ENCODE measurements around the gene HOXC10.

DNA sequence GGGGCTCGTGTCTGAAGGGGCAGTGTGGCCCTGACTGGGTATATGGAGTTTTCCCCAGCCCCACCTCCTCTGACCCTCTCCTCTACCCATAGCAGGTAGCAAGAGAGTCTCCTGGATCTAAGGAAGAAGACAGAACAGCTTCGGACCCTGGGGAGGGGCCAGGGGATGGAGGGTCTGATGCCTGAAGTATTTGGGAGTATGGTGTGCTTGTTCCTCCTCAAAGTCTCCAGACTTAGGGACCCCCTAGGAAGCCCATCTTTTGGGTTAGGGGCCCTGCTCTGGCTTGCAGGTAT is 23.3 kb downstream of the HOXC10 start:
- TF ChIP-seq, protein P1, sequence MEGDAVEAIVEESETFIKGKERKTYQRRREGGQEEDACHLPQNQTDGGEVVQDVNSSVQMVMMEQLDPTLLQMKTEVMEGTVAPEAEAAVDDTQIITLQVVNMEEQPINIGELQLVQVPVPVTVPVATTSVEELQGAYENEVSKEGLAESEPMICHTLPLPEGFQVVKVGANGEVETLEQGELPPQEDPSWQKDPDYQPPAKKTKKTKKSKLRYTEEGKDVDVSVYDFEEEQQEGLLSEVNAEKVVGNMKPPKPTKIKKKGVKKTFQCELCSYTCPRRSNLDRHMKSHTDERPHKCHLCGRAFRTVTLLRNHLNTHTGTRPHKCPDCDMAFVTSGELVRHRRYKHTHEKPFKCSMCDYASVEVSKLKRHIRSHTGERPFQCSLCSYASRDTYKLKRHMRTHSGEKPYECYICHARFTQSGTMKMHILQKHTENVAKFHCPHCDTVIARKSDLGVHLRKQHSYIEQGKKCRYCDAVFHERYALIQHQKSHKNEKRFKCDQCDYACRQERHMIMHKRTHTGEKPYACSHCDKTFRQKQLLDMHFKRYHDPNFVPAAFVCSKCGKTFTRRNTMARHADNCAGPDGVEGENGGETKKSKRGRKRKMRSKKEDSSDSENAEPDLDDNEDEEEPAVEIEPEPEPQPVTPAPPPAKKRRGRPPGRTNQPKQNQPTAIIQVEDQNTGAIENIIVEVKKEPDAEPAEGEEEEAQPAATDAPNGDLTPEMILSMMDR (IDR thresholded peaks at IDR 0.05; ENCODE audit: extremely low read depth in 1 of 2, insufficient read depth in 1 of 2, low read depth in 1 of 2, low read length in 2 of 2) = no peak
- no peak for TF ChIP-seq MYC (IDR thresholded peaks at IDR 0.05; ENCODE audit: low read depth, low read length)
- no peak for TF ChIP-seq POLR2A (IDR thresholded peaks at IDR 0.05; ENCODE audit: low read depth, low read length)
- no peak for TF ChIP-seq FOS (IDR thresholded peaks at IDR 0.05; ENCODE audit: borderline replicate concordance, insufficient read depth, low read length)

Data from endothelial cell of umbilical vein (primary cell).